ENCODE results near the gene DNAJC7. TPM values are rescaled to one million over a fixed set of nuclear protein-coding genes. Genes with fewer than 3 reads are reported as not detected.

The DNAJC7 gene
- total RNA-seq, 3 donors from 2014 or later (not counting 1 experiment from before 2014, with no cell fraction given): 123 to 159 (median 149) TPM

DNA sequence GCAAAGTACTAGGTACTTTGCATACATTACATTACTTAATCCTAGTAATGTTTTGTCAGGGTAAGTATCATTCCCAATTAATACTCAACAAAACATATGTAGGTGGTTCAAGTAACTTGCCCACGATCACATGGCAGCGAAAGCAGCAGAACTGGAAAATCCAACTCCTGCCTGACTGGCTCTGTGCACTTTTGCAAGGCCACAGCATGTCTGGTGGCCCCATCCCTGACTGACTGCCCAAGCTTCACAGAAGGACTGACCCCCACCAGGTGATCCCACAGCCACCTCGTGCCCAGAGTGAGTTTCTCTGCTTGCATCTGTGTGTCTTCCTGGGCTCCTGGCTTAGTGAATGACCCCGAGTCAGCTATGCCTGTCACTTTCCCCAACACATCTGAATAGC is 39.2 kb downstream of the DNAJC7 start:
- no peak for DNase-seq
- no peaks in the 10 kb centered on the region for H3K9me3 Mint-ChIP-seq
- no peak overlapping the region for H3K4me3 Mint-ChIP-seq
- 95% methylated on average over 4 of the region's 4 CpGs for WGBS (ENCODE audit: insufficient coverage)
- no peaks in the 10 kb centered on the region for H3K27me3 ChIP-seq (ENCODE audit: control insufficient read depth, insufficient read depth, low read length)
- TF ChIP-seq, protein P1, sequence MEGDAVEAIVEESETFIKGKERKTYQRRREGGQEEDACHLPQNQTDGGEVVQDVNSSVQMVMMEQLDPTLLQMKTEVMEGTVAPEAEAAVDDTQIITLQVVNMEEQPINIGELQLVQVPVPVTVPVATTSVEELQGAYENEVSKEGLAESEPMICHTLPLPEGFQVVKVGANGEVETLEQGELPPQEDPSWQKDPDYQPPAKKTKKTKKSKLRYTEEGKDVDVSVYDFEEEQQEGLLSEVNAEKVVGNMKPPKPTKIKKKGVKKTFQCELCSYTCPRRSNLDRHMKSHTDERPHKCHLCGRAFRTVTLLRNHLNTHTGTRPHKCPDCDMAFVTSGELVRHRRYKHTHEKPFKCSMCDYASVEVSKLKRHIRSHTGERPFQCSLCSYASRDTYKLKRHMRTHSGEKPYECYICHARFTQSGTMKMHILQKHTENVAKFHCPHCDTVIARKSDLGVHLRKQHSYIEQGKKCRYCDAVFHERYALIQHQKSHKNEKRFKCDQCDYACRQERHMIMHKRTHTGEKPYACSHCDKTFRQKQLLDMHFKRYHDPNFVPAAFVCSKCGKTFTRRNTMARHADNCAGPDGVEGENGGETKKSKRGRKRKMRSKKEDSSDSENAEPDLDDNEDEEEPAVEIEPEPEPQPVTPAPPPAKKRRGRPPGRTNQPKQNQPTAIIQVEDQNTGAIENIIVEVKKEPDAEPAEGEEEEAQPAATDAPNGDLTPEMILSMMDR (IDR thresholded peaks at IDR 0.05): no peak
- H3K4me1 ChIP-seq (ENCODE audit: control insufficient read depth, insufficient read depth, low read length): peaks cover 14% of the 10 kb centered on the region
- H3K27ac Mint-ChIP-seq: no peak overlapping the region
- H3K36me3 ChIP-seq (ENCODE audit: control insufficient read depth, insufficient read depth, low read length): peaks cover 74% of the 10 kb centered on the region
- no peaks in the 10 kb centered on the region for H3K27me3 Mint-ChIP-seq (ENCODE audit: low read depth in 2 of 2)
- peaks cover 12 to 18% of the 10 kb centered on the region in 2 donors for H3K4me1 Mint-ChIP-seq
- intact Hi-C loops (cut with micrococcal nuclease): no loop called here
- H3K4me3 ChIP-seq (ENCODE audit: low read length): no peak overlapping the region
- no peak for ATAC-seq
- H3K36me3 Mint-ChIP-seq: peaks cover 11% of the 10 kb centered on the region
- H3K9me3 ChIP-seq (ENCODE audit: control insufficient read depth, insufficient read depth, low read length): no peaks in the 10 kb centered on the region
- H3K27ac ChIP-seq (ENCODE audit: low read length): no peak overlapping the region

DNA sequence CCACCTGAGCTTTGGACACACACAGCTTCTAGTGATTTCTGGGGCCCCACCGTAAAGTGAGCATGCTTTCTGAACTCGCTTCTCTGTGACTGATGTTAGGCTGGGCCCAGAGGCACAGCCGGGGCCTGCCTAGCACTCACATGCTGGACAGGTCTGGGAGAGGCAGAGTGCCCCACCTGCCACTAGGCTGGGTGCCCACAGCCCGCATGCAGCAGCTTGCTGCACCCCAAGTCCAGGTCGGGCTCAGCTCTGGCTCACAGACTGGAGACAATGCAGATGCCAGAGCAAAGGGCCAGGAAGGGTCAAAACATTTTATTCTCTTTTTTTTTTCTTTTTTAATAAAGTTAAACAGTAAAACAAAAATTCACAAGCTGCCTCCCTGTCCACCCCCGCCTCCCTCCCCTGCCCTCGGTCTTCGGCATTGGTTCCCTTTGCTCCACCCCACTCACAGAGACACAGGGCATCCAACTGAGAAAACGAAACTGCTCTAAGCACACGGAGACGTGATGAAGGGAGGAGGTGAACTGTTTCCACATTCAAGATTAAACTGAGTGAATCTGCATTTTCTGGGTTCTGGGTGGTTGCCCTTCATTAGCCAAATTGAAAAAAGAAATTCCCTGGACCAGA is 41.0 kb downstream of the DNAJC7 start:
- Histone ChIP-seq H3K9me3 (ENCODE audit: control insufficient read depth, insufficient read depth, low read length) (no peaks in the 10 kb centered on the region), H3K27ac (ENCODE audit: low read length) (no peak overlapping the region), H3K4me3 (ENCODE audit: low read length) (no peak overlapping the region), H3K4me1 (ENCODE audit: control insufficient read depth, insufficient read depth, low read length) (peaks cover 28% of the 10 kb centered on the region), H3K36me3 (ENCODE audit: control insufficient read depth, insufficient read depth, low read length) (peaks cover 70% of the 10 kb centered on the region), H3K27me3 (ENCODE audit: control insufficient read depth, insufficient read depth, low read length) (no peaks in the 10 kb centered on the region)
- peaks cover 19 to 27% of the 10 kb centered on the region in 2 donors for H3K4me1 Mint-ChIP-seq
- 93% methylated on average over 11 of the region's 11 CpGs for WGBS (ENCODE audit: insufficient coverage)
- no peaks in the 10 kb centered on the region for H3K9me3 Mint-ChIP-seq
- no peaks in the 10 kb centered on the region for H3K27me3 Mint-ChIP-seq (ENCODE audit: low read depth in 2 of 2)
- TF ChIP-seq, protein P1 (IDR thresholded peaks at IDR 0.05): no peak
- intact Hi-C loops (cut with micrococcal nuclease): no loop called here
- no peaks in the 10 kb centered on the region for H3K36me3 Mint-ChIP-seq
- DNase-seq (no peak), ATAC-seq (no peak)
- peak overlapping the region in 1 of 2 donors; percentile 40 for H3K27ac Mint-ChIP-seq
- H3K4me3 Mint-ChIP-seq: no peak overlapping the region

DNA sequence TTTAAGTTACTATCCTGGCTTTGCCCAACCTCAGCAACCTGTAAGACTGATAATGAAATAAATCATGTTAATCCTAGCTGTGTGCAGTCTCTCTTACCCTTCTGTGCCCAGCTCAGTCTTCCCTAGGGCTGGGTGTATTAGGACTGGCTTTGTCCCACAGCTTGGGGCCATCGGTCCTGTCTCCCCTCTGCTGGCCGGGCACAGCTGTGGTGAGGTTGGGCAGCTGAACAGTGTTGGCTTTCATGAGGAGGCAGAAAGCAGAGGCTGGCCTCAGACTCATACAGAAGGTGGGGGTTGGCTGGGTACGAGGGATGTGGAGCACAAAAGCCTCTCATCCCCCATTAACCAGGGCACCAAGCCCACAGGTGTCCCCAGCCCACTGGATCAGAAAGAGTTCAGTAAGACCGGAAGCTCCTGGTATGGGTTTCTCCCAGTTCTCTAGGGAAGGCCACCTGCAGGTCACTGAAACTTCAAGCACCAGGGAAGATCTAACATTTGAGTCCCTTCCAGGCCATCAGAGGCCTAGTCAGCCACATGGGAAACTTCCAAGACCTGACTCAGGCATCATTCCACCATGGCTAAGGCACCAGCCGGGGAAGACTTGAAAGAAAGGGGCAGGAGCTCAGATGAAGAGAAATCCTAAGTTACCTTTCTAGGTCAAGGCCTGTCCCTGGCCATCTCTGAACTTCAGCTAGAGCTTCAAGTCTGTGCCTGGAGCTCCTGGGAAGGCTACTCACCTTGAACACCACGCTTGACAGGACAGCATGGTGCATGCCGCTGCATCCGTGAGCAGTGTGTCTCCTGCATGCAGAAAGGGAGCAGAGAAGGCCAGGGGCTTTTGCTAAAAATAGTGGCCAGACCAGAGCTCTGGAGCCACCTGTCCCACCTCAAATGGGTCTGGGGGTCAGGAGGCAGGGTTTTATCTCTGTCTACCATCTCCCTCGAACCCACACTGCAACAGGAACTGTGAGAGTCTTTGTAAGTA is 41.8 kb downstream of the DNAJC7 start:
- Histone ChIP-seq H3K27ac (ENCODE audit: low read length) (no peak overlapping the region), H3K9me3 (ENCODE audit: control insufficient read depth, insufficient read depth, low read length) (no peaks in the 10 kb centered on the region), H3K4me1 (ENCODE audit: control insufficient read depth, insufficient read depth, low read length) (peaks cover 28% of the 10 kb centered on the region), H3K27me3 (ENCODE audit: control insufficient read depth, insufficient read depth, low read length) (no peaks in the 10 kb centered on the region), H3K36me3 (ENCODE audit: control insufficient read depth, insufficient read depth, low read length) (peaks cover 66% of the 10 kb centered on the region), H3K4me3 (ENCODE audit: low read length) (no peak overlapping the region)
- Mint-ChIP-seq H3K9me3 (no peaks in the 10 kb centered on the region), H3K27me3 (ENCODE audit: low read depth in 2 of 2) (no peaks in the 10 kb centered on the region), H3K4me1 (peaks cover 19 to 27% of the 10 kb centered on the region in 2 donors), H3K4me3 (no peak overlapping the region), H3K36me3 (no peaks in the 10 kb centered on the region), H3K27ac (no peak overlapping the region)
- WGBS (ENCODE audit: insufficient coverage): 96% methylated on average over 9 of the region's 9 CpGs
- ATAC-seq (no peak), DNase-seq (no peak)
- intact Hi-C loops (cut with micrococcal nuclease): no loop called here
- TF ChIP-seq, protein P1 (IDR thresholded peaks at IDR 0.05): no peak

All from natural killer cell (primary cell).